IgD-negative memory B cell (primary cell): ENCODE results near the gene REN. TPM values are rescaled to one million over a fixed set of nuclear protein-coding genes. Genes with fewer than 3 reads are reported as not detected.

Experiments used
- H3K27ac Mint-ChIP-seq, 3 donors: one replicate each; pipeline ENCODE4 v1.8.0; 2020 to 2022; ENCODE audit warnings: mild to moderate bottlenecking in 3 of 3, mixed read lengths in 3 of 3, moderate library complexity in 1 of 3
- H3K27me3 Mint-ChIP-seq: one replicate; pipeline ENCODE4 v1.8.0; 2021; ENCODE audit warnings: mixed read lengths
- H3K36me3 Mint-ChIP-seq: one replicate; pipeline ENCODE4 v1.8.0; 2020; ENCODE audit warnings: mild to moderate bottlenecking, mixed read lengths
- H3K4me1 Mint-ChIP-seq, 3 donors: one replicate each; pipeline ENCODE4 v1.8.0; 2020 to 2022; ENCODE audit warnings: mixed read lengths in 3 of 3, mild to moderate bottlenecking in 1 of 3
- H3K4me3 Mint-ChIP-seq, 4 donors: one replicate each; pipeline ENCODE4 v1.8.0; 2020 to 2022; ENCODE audit warnings: mild to moderate bottlenecking in 4 of 4, mixed read lengths in 4 of 4, moderate library complexity in 3 of 4
- H3K9me3 Mint-ChIP-seq, 3 donors: one replicate each; pipeline ENCODE4 v1.8.0; 2020 to 2021; ENCODE audit warnings: mixed read lengths in 3 of 3, mild to moderate bottlenecking in 1 of 3
- polyA plus RNA-seq: library from polyadenylated mRNA; unstranded; fragments of 300-500 nt; fragmentation: Illumina TruSeq; gene quantifications from one replicate; pipeline ENCODE4 v1.2.3, GENCODE V29; 2021

The REN gene
- polyA plus RNA-seq, 1 donor from 2014 or later = not detected

DNA sequence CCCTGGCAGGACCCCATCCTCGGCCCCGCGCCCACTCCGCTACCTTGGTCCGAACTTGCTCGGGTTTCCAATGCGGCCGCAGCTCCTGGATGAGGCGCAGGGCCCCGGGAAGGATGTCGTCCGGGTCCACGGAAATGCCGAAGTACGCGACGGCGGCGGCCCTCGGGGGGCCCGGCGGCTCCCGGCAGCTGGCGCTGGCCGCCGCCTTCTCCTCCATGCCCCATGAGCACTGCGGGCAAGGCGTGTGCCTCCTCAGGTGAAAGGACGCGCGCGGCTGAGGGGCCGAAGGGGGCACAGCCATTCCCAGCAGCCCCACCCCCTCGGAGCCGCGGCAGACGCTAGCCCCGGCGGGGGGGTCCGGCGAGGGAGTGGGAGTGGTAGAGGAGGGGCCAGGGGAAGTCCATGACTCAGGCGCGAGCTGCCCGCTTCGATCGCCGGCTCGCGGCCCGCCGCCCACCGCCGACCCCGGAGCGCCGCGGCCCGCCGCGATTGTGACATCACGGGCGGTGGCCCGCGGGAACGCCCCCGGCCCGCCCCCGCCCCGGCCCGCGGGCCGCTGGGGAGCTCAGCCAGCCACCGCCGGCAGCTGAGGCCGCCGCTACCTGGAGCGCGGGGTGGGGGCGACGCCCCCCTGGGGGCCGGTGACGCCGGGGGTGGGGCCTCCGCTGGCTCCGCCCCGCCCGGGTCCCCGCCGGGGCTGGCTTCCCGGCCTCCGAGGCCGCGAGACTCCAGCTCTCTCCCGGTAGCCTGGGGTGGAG, 14.4 kb downstream of the REN start, which contains the start of gene ETNK2:
TSS of gene ETNK2 (minus strand) at position 493 of the 758 bp plus-strand sequence. CDS start at position 301, 192 bp downstream.
- Mint-ChIP-seq H3K27me3 (peaks cover 22% of the 10 kb centered on the region), H3K4me3 (peak within 1 kb of the TSS; percentile 70 to 94 (median 80)), H3K9me3 (no peaks in the 10 kb centered on the region), H3K4me1 (peaks cover 0 to 4% (median 0%) of the 10 kb centered on the region in 3 donors), H3K36me3 (peaks cover 2% of the 10 kb centered on the region), H3K27ac (peak within 1 kb of the TSS in 1 of 3 donors; percentile 52)

DNA sequence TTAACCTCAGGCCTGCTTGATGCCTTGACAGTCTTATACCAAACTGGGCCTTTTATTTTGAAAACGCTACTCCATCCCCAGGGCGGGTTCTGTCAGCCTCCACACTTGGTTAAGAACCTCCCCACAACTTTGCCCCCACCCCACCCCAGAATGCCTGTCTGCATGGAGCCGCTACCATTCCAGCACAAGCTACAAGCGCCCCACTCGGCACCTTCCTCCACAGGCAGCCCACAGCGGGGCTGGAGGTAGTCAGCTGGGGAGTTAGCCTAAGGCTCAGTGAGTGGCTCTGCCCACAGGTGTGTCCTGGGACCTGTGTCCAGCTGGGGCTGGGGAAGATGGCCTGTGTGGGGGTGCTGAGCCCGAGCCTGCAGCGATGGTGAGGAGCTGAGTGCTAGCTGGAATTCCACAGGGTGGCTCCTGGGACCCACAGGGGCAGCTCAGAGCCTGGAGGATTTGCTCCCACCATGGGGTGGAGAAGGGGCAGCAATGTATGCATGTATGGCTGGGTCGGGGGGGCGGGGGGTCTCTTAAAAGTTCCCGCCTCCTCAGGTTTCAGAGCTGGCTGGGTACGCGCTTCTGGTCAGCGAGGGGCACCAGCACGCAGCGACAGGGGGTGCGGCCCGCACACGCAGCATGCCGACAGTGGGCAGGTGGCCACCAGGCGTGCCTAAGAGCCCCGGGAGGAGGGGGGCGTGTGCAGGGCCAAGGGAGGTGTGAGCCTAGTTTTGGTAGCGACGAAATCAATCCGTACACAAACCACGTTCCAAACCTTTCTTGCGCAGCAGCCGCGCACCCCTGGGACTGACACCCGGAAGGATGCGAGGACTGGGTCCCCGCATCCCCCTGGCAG, 15.2 kb downstream of the REN start:
- Mint-ChIP-seq H3K36me3 (peaks cover 2% of the 10 kb centered on the region), H3K27me3 (peaks cover 24% of the 10 kb centered on the region), H3K27ac (no peak overlapping the region), H3K4me1 (peaks cover 0 to 4% (median 0%) of the 10 kb centered on the region in 3 donors), H3K9me3 (no peaks in the 10 kb centered on the region), H3K4me3 (peak overlapping the region; percentile 68 to 94 (median 72))

GRCh38 chr1:204149635-204150565, 16.2 kb downstream of the REN start:
- Mint-ChIP-seq H3K9me3 (no peaks in the 10 kb centered on the region), H3K4me1 (peaks cover 0 to 4% (median 0%) of the 10 kb centered on the region in 3 donors), H3K4me3 (peak overlapping the region in 3 of 4 donors; percentile 43 to 73 (median 71)), H3K36me3 (no peaks in the 10 kb centered on the region), H3K27me3 (peaks cover 20% of the 10 kb centered on the region), H3K27ac (no peak overlapping the region)

GRCh38 chr1:204149107-204149506, 17.0 kb downstream of the REN start:
- no peaks in the 10 kb centered on the region for H3K36me3 Mint-ChIP-seq
- no peaks in the 10 kb centered on the region for H3K9me3 Mint-ChIP-seq
- peaks cover 16% of the 10 kb centered on the region for H3K27me3 Mint-ChIP-seq
- H3K4me3 Mint-ChIP-seq = peak overlapping the region in 3 of 4 donors; percentile 1 to 73 (median 35)
- H3K27ac Mint-ChIP-seq = no peak overlapping the region
- H3K4me1 Mint-ChIP-seq = peaks cover 0 to 4% (median 0%) of the 10 kb centered on the region in 3 donors

DNA sequence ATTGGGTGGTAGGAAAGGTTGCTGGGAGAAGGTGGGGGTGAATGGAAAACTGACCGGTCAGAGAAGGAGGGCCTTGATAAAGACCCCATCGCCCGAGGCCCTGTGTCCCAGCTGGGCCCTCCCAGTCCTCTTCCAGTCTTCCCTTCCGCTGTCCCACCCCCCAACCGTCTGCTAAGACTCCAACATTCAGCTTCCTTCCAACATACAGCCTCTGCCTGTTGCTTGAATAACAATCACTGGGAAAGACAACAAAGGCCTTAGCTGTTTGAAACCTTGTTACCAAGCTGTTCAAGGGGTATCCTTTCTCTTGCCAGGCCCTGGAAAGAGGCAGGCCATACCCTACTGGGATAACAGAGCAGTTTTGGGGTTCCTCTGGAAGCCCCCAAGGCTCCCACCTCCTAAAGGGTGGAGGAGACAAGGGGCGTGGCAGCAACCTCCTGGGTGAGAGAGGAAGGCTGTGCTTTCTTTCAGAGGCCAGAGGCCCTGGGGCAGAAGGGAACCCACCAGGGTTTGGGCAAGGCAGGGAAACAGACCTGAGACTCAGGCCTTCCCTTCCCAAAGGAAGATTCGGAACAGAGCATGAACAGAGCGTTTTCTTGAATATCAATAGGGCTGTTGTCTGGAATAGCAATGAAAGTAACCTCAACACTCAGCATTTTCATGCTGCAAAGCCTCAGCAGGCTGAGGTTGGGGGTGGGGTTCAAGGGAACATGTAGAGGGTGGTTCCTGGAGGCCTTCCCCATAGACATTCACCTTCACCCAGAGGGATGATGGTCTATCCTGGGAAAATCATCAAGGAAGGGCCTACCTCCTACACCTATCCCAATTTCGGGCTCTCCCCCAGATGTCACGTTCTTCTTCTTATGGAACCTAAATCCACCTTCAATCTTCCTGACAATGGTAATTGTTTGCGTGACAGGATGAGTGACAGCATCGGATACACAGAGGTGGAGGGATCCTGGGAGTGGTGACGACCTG, 18.4 kb downstream of the REN start:
- no peaks in the 10 kb centered on the region for H3K36me3 Mint-ChIP-seq
- peak overlapping the region in 2 of 4 donors; percentile 2 to 10 for H3K4me3 Mint-ChIP-seq
- H3K27ac Mint-ChIP-seq = no peak overlapping the region
- peaks cover 0 to 2% (median 0%) of the 10 kb centered on the region in 3 donors for H3K4me1 Mint-ChIP-seq
- peaks cover 6% of the 10 kb centered on the region for H3K27me3 Mint-ChIP-seq
- H3K9me3 Mint-ChIP-seq = no peaks in the 10 kb centered on the region

DNA sequence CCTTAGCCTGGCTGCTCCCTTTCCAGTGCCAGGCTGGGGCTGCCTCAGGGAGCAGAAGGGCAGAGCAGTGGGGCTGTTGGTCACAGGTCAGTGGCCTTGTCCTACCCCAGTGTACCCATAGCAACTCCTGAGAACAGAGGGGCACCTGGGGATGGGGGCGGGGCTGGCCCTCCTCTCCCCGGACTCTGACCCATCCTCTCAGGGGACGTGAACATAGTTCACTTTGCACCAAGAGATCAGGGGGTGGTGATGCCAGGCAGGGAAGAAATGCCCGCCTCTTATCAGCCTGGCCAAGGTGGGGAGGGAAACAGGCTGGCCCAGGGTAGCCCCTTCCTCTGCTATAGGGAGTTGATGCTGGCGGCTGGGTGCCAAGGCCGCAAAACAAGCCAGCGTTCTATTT, 19.2 kb downstream of the REN start:
- H3K9me3 Mint-ChIP-seq = no peaks in the 10 kb centered on the region
- peaks cover 4% of the 10 kb centered on the region for H3K27me3 Mint-ChIP-seq
- H3K27ac Mint-ChIP-seq = no peak overlapping the region
- H3K4me1 Mint-ChIP-seq = peaks cover 0 to 2% (median 0%) of the 10 kb centered on the region in 3 donors
- no peaks in the 10 kb centered on the region for H3K36me3 Mint-ChIP-seq
- no peak overlapping the region for H3K4me3 Mint-ChIP-seq

DNA sequence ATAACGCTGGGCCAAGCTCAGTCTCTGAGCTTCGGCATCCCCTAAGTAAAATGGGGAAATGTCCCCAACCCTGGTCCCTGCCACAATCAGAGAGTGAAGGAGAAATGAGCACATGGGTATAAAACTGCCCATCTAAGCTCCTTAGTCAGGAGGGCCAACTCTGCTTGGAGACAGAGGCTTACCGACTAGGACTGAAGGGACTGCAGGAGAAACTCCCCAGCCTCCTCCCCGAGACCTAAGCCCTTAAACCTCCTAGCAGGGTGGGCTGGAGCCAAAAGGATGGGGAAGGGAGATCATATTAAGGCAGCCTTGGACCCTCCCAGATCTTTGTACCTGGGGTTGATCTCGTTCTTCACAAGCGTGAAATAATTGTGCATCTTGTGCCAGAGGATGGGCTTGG, 19.8 kb downstream of the REN start:
- peaks cover 0 to 2% (median 0%) of the 10 kb centered on the region in 3 donors for H3K4me1 Mint-ChIP-seq
- no peak overlapping the region for H3K4me3 Mint-ChIP-seq
- no peak overlapping the region for H3K27ac Mint-ChIP-seq
- no peaks in the 10 kb centered on the region for H3K36me3 Mint-ChIP-seq
- H3K9me3 Mint-ChIP-seq = no peaks in the 10 kb centered on the region
- peaks cover 4% of the 10 kb centered on the region for H3K27me3 Mint-ChIP-seq

DNA sequence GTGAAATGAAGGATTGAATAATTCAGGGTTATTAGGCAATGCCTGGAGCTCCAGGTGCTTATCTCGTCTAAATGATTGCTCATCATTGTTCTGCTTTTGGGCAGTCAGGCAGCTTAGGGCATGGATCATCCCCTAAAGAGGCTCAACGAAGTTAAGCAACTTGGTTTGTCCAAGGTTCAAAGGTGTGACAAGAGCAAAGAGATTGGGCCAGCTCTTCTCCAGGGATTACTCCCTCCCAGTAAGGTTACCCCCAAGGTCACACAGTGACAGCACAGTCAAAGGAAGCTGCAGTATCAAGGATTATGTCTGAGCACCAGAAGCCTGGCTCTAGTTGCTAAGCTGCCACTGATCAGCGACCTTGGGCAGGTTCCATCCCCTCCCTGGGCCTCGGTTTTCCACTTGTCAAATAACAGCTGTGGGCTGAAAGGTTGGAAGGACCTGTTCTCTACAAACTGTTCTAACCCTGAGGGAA, 21.1 kb downstream of the REN start:
- no peak overlapping the region for H3K27ac Mint-ChIP-seq
- H3K9me3 Mint-ChIP-seq = no peaks in the 10 kb centered on the region
- peaks cover 0 to 2% (median 0%) of the 10 kb centered on the region in 3 donors for H3K4me1 Mint-ChIP-seq
- no peaks in the 10 kb centered on the region for H3K36me3 Mint-ChIP-seq
- no peak overlapping the region for H3K4me3 Mint-ChIP-seq
- H3K27me3 Mint-ChIP-seq = peaks cover 4% of the 10 kb centered on the region

- no peak overlapping the region for H3K27ac Mint-ChIP-seq
- H3K36me3 Mint-ChIP-seq = no peaks in the 10 kb centered on the region
- no peaks in the 10 kb centered on the region for H3K4me1 Mint-ChIP-seq
- peaks cover 9% of the 10 kb centered on the region for H3K27me3 Mint-ChIP-seq
- H3K9me3 Mint-ChIP-seq = no peaks in the 10 kb centered on the region
- H3K4me3 Mint-ChIP-seq = no peak overlapping the region
Measured at GRCh38 chr1:204143276-204144041, 22.7 kb downstream of the REN start.

- no peak overlapping the region for H3K27ac Mint-ChIP-seq
Measured at GRCh38 chr1:204142032-204142974, 23.8 kb downstream of the REN start.

DNA sequence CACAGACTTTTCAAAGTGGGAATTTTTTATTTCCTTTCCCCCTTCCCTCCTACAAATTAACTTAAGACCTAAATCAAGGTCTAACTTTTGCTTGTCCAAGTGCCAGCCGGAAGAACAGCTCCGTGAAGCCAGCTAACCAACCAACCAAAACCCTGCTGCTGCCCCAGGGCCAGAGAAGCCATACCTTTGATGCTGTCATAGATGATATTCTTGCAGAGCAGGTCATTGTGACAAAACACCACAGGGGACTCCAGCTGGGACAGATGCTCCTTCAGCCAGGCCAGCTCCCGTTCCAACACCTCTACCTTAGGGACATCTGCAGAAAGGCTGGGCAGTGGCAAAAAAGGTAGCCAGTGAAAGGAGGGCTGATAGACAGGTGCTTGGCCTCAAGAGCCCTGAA, 25.0 kb downstream of the REN start:
- H3K27me3 Mint-ChIP-seq = peaks cover 8% of the 10 kb centered on the region
- H3K4me3 Mint-ChIP-seq = no peak overlapping the region
- no peaks in the 10 kb centered on the region for H3K36me3 Mint-ChIP-seq
- H3K9me3 Mint-ChIP-seq = no peaks in the 10 kb centered on the region
- no peaks in the 10 kb centered on the region for H3K4me1 Mint-ChIP-seq
- H3K27ac Mint-ChIP-seq = no peak overlapping the region

More at GRCh38 chr1:204142032-204142974, 23.8 kb downstream of the REN start:
- Mint-ChIP-seq H3K36me3 (no peaks in the 10 kb centered on the region), H3K9me3 (no peaks in the 10 kb centered on the region), H3K27me3 (peaks cover 9% of the 10 kb centered on the region), H3K4me3 (no peak overlapping the region), H3K4me1 (no peaks in the 10 kb centered on the region)

DNA sequence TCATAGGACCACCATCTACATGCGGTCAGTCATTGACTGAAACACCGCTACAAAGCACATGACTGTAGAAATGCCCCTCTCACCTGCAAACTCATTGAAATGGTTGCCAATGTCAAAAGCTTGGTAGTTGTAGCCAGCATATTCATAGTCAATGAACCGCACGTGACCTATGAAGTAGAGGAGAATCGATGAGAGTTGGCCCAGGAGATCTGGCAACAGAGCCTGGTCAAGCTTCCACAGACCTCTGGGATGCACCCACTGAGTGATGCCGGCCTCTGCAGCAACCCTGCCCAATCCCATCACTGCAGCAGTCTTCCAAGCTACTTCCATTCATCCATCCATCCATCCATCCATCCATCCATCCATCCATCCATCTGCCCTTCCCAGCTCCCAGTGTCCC, 26.2 kb downstream of the REN start:
- Mint-ChIP-seq H3K36me3 (no peaks in the 10 kb centered on the region), H3K27ac (no peak overlapping the region), H3K9me3 (no peaks in the 10 kb centered on the region), H3K27me3 (peaks cover 10% of the 10 kb centered on the region), H3K4me1 (no peaks in the 10 kb centered on the region), H3K4me3 (no peak overlapping the region)
